Measurements from ENCODE around the gene CFAP92.
A peak's percentile ranks its signal among the peaks of the same experiment; 100 is the strongest.

CFAP92 gene

GRCh38 chr3:129030611-129031010 lies 36.7 kb upstream of the CFAP92 start:
- H3K27ac ChIP-seq: no peak overlapping the region
- TF ChIP-seq ZFX (IDR thresholded peaks at IDR 0.05) (no peak), CTCF (conservative IDR thresholded peaks at IDR 0.05) (no peak)

- no peak overlapping the region for H3K27ac ChIP-seq
- TF ChIP-seq ZFX (IDR thresholded peaks at IDR 0.05) (no peak), CTCF (conservative IDR thresholded peaks at IDR 0.05) (no peak)
Measured at GRCh38 chr3:129028866-129029265, 35.0 kb upstream of the CFAP92 start.

- peak overlapping the region; percentile 24 for H3K27ac ChIP-seq
- no peak for TF ChIP-seq ZFX (IDR thresholded peaks at IDR 0.05)
- no peak for TF ChIP-seq CTCF (conservative IDR thresholded peaks at IDR 0.05)
Measured at GRCh38 chr3:129027544-129027880, 33.6 kb upstream of the CFAP92 start.

- no peak for TF ChIP-seq ZFX (IDR thresholded peaks at IDR 0.05)
- TF ChIP-seq CTCF (conservative IDR thresholded peaks at IDR 0.05): no peak; the same call in 1 of the 2 replicates
- peak overlapping the region; percentile 24 for H3K27ac ChIP-seq
Measured at GRCh38 chr3:129026728-129027543, 33.1 kb upstream of the CFAP92 start.

GRCh38 chr3:129025691-129026435 lies 32.0 kb upstream of the CFAP92 start:
- H3K27ac ChIP-seq: no peak overlapping the region
- no peak for TF ChIP-seq CTCF (conservative IDR thresholded peaks at IDR 0.05)
- no peak for TF ChIP-seq ZFX (IDR thresholded peaks at IDR 0.05)

- no peak for TF ChIP-seq ZFX (IDR thresholded peaks at IDR 0.05)
- no peak for TF ChIP-seq CTCF (conservative IDR thresholded peaks at IDR 0.05)
- H3K27ac ChIP-seq: no peak overlapping the region
Measured at GRCh38 chr3:129025108-129025507, 31.2 kb upstream of the CFAP92 start.

- no peak overlapping the region for H3K27ac ChIP-seq
- TF ChIP-seq ZFX (IDR thresholded peaks at IDR 0.05): no peak
- no peak; the same call in 1 of the 2 replicates for TF ChIP-seq CTCF (conservative IDR thresholded peaks at IDR 0.05)
Measured at GRCh38 chr3:129023909-129024308, 30.0 kb upstream of the CFAP92 start.
